ENCODE measurements around the gene H3-3A.

DNA sequence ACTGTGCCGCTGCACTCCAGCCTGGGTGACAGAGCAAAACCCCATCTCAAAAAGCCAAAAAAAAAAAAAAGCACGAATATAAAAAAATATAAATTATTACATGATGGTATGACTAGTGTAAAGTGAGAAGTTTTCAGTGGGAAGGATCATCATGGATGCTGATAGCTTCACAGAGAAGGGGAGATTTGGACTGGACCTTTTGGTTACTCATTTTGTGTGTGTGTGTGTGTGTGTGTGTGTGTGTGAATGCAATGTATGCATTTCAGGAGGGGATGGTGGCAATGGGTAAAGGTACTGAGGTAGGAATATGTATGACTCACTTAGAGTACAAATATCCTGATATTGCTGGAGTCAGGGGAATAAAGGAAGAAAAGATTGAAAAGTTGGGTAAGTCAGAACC is 40.7 kb upstream of the H3-3A start:
- TF ChIP-seq, protein P1, sequence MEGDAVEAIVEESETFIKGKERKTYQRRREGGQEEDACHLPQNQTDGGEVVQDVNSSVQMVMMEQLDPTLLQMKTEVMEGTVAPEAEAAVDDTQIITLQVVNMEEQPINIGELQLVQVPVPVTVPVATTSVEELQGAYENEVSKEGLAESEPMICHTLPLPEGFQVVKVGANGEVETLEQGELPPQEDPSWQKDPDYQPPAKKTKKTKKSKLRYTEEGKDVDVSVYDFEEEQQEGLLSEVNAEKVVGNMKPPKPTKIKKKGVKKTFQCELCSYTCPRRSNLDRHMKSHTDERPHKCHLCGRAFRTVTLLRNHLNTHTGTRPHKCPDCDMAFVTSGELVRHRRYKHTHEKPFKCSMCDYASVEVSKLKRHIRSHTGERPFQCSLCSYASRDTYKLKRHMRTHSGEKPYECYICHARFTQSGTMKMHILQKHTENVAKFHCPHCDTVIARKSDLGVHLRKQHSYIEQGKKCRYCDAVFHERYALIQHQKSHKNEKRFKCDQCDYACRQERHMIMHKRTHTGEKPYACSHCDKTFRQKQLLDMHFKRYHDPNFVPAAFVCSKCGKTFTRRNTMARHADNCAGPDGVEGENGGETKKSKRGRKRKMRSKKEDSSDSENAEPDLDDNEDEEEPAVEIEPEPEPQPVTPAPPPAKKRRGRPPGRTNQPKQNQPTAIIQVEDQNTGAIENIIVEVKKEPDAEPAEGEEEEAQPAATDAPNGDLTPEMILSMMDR (IDR thresholded peaks at IDR 0.05): no peak
- no peak for TF ChIP-seq POLR2A (IDR thresholded peaks at IDR 0.05)
